ENCODE results near the gene KIR2DL1.
"Not testable (repeated sequence)": the region's sequence is repeated elsewhere in the genome, so short reads cannot be mapped to it uniquely, and the experiment has no call there.

Gene KIR2DL1

GRCh38 chr19:54771018-54771960 is 1.7 kb downstream of the KIR2DL1 start:
- not testable (repeated sequence) for DNase-seq

GRCh38 chr19:54772666-54773065 is 3.1 kb downstream of the KIR2DL1 start:
- DNase-seq, result not testable (repeated sequence)

DNA sequence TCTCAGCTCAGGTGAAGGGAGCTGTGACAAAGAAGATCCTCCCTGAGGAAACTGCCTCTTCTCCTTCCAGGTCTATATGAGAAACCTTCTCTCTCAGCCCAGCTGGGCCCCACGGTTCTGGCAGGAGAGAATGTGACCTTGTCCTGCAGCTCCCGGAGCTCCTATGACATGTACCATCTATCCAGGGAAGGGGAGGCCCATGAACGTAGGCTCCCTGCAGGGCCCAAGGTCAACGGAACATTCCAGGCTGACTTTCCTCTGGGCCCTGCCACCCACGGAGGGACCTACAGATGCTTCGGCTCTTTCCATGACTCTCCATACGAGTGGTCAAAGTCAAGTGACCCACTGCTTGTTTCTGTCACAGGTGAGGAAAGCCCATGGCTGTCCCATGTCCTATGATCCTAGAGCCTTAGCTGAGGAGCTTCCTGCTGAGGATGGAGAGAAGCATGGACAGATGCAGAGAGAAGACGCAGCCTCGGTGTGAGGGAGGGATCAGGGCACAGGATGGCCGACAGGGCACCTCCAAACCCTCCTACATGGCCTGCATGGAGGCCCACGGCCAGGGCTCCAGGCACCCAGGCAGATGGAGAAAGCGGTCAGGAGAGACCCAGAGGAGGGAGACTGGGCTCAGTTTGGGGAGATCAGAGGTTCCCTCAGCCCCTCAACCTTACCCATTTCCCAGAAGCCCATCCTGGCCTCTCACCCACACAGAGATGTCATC is 5.7 kb downstream of the KIR2DL1 start:
- not testable (repeated sequence) for DNase-seq

DNA sequence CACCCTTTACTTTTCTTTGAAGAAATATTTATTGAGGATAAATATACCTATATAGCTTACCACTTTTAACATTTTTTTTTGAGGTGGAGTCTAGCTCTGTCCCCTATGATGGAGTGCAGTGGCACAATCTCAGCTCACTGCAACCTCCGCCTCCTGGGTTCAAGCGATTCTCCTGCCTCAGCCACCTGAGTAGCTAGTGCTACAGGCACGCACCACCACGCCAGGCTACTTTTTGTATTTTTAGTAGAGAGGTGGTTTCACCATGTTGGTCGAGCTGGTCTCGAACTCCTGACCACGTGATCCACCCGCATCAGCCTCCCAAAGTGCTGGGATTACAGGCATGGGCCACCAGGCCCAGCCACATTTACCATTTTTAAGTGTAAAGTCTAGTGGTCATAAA is 6.2 kb downstream of the KIR2DL1 start:
- not testable (repeated sequence) for DNase-seq

GRCh38 chr19:54777851-54778250 is 8.3 kb downstream of the KIR2DL1 start:
- DNase-seq, result not testable (repeated sequence)

DNA sequence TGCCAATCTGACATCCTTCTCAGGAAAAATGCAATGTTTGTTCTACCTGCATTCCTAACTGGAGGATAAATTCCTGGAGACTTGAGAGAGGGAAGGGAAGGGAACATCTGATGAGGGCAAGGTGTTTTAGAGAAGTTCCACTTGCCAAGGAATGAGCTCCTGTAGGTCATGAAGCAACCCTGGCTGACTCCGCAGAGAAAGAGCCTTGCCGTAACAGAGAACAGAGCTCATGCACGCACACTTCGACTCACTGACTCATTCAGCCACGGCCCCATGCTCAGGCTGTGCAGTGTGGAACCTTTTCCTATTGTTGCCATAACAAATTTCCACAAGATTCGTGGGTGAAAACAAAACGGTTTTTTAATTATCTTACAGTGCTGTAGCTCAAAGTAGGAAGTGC is 9.3 kb downstream of the KIR2DL1 start:
- not testable (repeated sequence) for DNase-seq

- not testable (repeated sequence) for DNase-seq
Measured at GRCh38 chr19:54782916-54783315, 13.3 kb downstream of the KIR2DL1 start.

DNA sequence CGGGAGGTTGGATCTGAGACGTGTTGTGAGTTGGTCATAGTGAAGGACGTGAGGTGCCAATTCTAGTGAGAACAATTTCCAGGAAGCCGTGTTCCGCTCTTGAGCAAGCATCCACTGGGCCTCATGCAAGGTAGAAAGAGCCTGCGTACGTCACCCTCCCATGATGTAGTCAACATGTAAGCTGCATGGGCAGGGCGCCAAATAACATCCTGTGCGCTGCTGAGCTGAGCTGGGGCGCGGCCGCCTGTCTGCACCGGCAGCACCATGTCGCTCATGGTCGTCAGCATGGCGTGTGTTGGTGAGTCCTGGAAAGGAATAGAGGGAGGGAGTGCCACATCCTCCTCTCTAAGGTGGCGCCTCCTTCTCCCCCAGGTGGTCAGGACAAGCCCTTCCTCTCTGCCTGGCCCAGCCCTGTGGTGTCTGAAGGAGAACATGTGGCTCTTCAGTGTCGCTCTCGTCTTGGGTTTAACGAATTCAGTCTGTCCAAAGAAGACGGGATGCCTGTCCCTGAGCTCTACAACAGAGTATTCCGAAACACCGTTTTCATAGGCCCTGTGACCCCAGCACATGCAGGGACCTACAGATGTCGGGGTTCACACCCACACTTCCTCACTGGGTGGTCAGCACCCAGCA is 16.6 kb downstream of the KIR2DL1 start:
- DNase-seq, result not testable (repeated sequence)

DNA sequence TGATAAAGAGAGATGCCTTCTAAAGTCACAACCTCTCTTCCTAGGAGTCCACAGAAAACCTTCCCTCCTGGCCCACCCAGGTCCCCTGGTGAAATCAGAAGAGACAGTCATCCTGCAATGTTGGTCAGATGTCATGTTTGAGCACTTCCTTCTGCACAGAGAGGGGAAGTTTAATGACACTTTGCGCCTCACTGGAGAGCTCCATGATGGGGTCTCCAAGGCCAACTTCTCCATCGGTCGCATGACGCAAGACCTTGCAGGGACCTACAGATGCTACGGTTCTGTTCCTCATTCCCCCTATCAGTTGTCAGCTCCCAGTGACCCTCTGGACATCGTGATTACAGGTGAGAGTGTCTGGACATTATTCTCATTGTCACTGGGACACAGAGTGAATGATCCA is 18.6 kb downstream of the KIR2DL1 start:
- not testable (repeated sequence) for DNase-seq

DNA sequence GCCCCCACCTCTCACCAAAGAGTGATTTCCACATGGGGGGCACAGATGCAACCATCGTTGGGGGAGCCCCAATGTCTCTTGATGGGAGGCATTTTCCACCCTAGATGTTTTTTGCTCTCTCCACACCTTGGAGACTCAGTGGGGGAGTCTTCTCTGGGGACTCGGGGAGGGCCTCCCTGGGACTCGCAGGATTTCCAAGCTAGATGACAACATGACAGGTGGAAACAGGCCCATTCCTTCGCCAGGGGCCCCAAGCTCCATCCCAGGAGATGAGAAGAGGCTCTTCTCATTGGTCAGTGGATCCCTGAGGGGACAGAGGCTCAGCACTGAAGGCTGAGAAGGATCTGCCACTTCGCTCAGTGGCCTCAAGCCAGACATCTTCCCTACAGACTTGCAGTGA is 21.1 kb downstream of the KIR2DL1 start:
- no peak for DNase-seq

GRCh38 chr19:54791476-54791875 is 21.9 kb downstream of the KIR2DL1 start:
- DNase-seq, result no peak

DNA sequence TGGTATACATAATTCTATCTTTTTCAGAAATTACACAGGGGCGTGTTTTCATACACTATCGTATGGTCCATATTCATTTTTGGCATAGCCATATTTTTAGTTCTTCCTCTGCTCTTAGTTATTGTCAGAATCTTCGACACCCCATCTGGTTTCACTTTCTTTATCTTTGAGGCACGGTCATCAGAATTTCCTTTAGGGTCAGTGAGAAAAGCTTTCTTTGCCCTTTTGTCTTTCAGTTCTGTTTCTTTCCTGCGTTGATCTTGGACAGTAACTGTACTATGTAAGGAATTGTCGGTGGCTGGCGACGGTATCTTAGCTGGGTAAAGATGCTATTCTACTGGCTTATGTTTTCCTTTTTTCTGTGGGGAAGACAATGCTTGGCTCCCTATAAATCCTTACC is 23.2 kb downstream of the KIR2DL1 start:
- DNase-seq, result no peak

GRCh38 chr19:54795758-54796157 is 26.2 kb downstream of the KIR2DL1 start:
- DNase-seq, result no peak

- DNase-seq, result no peak
Measured at GRCh38 chr19:54803410-54803809, 33.8 kb downstream of the KIR2DL1 start, which contains the start of gene KIR2DL4. Gene KIR2DL4 (plus strand): TSS chr19:54803610. CDS start chr19:54803652, 42 bp downstream.

DNA sequence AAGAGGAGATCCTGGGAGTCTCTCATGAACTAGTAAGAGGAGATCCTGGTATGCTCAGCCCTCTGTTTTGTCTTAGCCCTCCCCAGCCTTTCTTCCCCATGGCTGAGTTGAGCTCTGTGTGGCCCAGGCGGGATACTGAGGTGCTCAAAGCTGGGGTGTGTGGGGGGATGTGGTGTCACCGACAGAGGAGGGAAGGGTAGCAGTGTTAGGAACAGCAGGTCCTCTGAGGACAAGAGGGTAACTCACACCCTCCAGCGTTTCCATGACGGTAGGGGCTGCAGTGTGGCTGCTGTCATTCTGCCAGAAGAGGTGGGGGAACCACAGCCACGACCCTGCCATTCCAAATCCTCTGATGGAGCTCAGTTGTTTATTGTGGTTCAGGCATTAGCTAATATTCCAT is 34.5 kb downstream of the KIR2DL1 start:
- DNase-seq, result no peak

- DNase-seq, result no peak
Measured at GRCh38 chr19:54804571-54804970, 35.0 kb downstream of the KIR2DL1 start.

GRCh38 chr19:54805665-54806515 is 36.3 kb downstream of the KIR2DL1 start:
- no peak for DNase-seq

- no peak for DNase-seq
Measured at GRCh38 chr19:54806516-54806838, 36.9 kb downstream of the KIR2DL1 start.

GRCh38 chr19:54814571-54814970 is 45.0 kb downstream of the KIR2DL1 start:
- not testable (repeated sequence) for DNase-seq

- not testable (repeated sequence) for DNase-seq
Measured at GRCh38 chr19:54816251-54816650, 46.7 kb downstream of the KIR2DL1 start, which contains the start of gene KIR3DL1. Gene KIR3DL1 (plus strand): TSS chr19:54816468.

GRCh38 chr19:54817670-54818536 is 48.3 kb downstream of the KIR2DL1 start:
- DNase-seq, result no peak
